Measurements from ENCODE around the gene SERPINE3. TPM values are rescaled to one million over a fixed set of nuclear protein-coding genes. Genes with fewer than 3 reads are reported as not detected.

SERPINE3 gene
- not detected in 2 replicates for total RNA-seq
- 0.23 TPM for polyA plus RNA-seq (2012)

DNA sequence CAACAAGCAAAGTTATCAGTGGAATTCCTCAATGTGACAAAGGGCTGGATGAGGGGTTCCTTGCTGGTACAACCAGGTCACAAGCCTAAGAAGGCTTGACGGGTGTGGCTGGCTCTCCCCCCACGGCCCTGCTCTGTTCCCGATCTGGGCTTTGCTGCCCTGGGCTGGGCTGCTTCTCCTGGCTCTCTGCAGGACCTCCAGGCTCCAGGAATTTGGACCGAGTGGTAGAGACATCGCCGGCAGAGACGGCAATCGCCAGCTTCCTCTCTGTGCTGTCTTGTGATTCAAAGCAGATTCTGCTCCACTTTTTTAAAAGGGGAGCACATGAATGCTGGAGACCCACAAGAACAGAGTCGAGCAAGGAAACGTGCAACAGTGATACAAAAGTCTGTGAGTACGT, at the start of gene SERPINE3:
Gene SERPINE3, plus strand, starts transcription at position 338 of the 400 bp plus-strand sequence. CDS start 1,401 bp downstream, outside the sequence.
- DNase-seq (ENCODE audit: low read depth): no peak

GRCh38 chr13:51291341-51291740, 48.1 kb upstream of the SERPINE3 start:
- no peak for DNase-seq (ENCODE audit: low read depth)

GRCh38 chr13:51292000-51292565, 47.4 kb upstream of the SERPINE3 start:
- peak; percentile 33 for DNase-seq (ENCODE audit: low read depth)

DNA sequence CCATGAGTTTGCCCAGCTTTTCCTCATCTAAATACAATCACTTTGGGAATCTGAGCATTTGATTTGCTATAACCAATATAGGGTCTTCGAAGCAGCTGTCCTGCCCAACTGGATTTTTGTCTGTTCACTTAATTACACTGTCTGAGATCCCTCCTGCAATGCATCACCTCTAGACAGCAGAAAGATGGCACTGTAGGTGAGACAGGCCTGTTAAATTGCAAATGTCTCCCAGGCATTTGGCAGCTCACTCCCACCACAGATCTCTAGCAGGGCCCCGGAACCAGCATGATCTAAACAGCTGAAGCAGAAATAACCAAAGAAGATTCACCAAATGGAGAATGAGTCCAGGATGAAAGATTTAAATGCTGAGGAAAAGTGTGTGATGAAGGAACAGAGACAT, 41.9 kb upstream of the SERPINE3 start:
- no peak for DNase-seq (ENCODE audit: low read depth)

- DNase-seq (ENCODE audit: low read depth): peak; percentile 24
Observed at GRCh38 chr13:51298812-51299211, 40.7 kb upstream of the SERPINE3 start.

DNA sequence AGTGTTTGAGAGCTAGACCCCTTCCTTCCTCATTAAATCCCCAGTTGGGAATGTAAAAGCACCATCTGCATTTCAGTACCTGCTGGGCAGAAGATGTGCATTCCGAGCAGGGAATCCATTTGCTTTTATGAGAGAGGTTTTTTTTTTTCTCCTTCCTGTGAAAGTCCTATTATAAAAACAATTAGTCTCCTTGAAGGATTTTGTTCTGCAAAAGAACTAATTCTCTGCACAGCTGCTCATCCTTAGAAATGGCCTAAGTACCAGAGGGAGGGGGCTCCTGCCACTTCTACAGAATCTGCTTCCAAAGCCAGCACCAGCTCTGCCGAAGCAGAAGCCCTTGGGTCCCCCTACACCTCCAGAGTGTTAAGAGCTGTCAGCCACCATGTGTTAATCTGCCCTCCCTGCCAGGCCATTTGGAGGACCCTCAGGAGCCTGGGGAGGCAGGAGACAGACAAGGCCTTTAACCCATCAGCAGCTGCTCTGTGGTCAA, 36.4 kb upstream of the SERPINE3 start:
- DNase-seq (ENCODE audit: low read depth): no peak

DNA sequence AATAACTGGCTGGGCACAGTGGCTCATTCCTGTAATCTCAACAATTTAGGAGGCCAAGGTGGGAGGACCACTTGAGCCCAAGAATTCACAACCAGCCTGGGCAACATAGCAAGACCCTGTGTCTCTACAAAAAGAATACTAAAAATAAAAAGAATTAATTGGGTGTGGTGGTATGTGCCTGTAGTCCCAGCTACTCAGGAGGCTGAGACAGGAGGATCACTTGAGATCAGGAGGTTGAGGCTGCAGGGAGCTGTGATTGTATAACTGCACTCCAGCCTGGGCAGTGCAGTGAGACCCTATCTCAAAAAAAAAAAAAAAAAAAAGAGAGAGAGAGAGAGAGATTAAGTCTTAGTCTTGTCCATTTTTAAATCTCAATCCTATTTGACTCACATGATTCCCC, 35.6 kb upstream of the SERPINE3 start:
- no peak for DNase-seq (ENCODE audit: low read depth)

- no peak for DNase-seq (ENCODE audit: low read depth)
Observed at GRCh38 chr13:51305271-51305967, 34.1 kb upstream of the SERPINE3 start.

- no peak for DNase-seq (ENCODE audit: low read depth)
Observed at GRCh38 chr13:51308781-51309180, 30.7 kb upstream of the SERPINE3 start.

DNA sequence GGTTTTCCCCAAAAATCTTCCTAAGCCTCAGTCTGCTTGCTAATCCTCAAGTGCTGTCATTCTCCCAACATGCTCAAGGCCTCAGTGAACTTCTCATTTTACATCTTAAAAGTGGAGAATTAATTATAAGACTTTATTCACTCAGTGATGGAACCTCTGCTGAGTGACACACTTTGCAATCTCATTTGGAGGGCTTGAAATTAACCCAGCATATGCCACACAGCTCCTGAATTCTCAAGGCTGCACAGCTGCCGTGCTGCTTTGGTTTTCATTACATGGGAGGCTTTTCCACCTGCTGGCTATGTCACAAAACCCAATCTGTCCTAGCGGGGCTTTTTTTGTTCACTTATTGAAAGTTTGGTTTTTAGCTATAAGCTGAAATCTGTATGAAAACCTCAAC, 28.3 kb upstream of the SERPINE3 start:
- DNase-seq (ENCODE audit: low read depth): peak; percentile 13

- no peak for DNase-seq (ENCODE audit: low read depth)
Observed at GRCh38 chr13:51311957-51312520, 27.5 kb upstream of the SERPINE3 start.

DNA sequence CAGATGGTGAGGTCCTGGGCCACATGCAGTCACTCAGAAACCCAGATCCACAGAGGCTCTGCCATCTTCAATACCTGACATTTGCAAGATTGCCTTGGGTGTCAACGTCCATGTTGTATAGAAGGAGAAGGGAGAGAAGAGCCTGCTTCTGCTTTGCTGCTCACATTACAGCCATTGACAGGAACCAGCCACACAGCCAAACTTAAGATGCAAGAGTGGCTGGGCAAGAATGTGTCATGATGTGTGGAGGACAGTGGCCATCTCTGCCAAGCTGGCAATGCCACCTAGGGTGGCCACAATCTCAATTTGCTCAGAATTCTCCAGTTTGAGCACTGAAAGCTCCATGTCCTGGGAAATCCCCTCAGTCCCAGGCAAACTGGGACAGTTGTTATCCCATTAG, 25.9 kb upstream of the SERPINE3 start:
- DNase-seq (ENCODE audit: low read depth): no peak

DNA sequence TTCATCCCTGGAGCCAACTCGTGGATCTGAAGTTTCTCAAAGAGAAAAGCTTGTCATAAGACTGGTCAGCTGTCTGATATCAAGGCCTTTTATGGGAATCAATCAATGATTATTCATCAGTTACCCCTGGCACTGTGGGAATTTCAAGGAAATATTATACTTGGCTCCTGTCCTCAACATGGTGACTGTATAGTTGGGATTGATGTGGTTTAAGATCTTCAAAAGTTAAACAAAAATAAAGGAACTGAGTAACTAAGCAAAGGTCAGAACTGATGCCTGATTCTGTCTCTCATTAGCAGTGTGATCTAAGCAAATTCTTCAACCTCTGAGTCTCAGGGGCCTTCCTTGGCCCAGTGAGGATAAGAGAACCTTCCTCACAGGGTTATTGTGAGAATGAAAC, 22.2 kb upstream of the SERPINE3 start:
- DNase-seq (ENCODE audit: low read depth): no peak

DNA sequence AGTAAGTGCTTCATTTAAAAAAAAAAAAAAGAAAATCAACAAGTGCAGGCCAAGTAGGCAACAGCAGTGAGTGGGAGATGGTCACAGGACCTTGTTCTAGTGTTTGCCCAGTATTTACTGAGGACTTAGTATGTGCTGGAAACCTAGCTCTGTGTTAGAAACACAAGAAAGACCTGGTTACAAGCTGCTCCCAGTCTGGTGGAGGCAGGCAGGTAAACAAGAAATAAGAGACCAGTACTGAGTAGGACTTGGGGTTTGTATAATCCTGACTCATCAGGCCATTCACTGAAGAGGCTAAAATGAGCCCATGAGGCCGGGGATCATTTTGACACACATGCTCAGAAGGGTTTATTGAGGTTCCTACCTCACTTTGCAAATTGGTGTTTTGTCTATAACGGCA, 21.5 kb upstream of the SERPINE3 start:
- DNase-seq (ENCODE audit: low read depth): no peak

DNA sequence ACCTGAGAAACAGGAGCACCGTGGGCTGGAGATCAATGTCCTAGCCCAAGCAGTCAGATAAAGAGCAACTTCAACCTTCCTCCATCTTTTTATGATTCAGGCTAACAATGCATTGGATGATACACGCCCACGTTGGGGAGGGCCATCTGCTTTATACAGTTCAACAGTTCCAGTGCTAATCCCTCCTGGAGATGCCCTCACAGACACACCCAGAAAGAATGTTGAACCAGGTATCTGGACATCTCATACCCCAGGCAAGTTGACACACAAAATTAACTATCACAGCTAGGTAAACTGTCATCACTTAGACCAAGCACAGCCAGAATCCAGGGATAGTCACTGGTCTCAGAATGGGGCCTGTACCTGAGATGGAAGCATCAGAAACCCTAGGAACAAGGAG, 20.6 kb upstream of the SERPINE3 start:
- no peak for DNase-seq (ENCODE audit: low read depth)

GRCh38 chr13:51321836-51322235, 17.7 kb upstream of the SERPINE3 start:
- no peak for DNase-seq (ENCODE audit: low read depth)

DNA sequence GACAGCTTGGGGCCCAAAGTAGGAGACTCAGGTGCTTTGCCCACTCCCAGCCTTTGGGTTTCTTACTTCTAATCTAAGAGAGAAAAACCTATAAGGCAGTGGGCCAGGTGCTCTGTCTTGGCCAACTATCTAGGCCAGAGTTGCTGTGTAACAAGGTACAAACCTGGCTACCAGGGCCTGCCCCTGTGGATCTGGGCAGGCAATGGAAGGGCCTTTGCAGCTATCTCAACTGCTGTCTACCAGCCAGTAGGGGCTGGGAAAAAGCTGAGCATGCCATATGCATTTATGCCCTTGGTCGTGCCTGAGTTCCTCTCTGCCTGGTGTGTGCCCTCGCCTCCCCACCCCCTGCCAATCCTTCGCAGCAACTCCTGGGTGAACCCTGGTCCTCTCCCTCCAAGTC, 16.7 kb upstream of the SERPINE3 start:
- DNase-seq (ENCODE audit: low read depth): no peak

GRCh38 chr13:51323824-51324511, 15.5 kb upstream of the SERPINE3 start:
- no peak for DNase-seq (ENCODE audit: low read depth)

DNA sequence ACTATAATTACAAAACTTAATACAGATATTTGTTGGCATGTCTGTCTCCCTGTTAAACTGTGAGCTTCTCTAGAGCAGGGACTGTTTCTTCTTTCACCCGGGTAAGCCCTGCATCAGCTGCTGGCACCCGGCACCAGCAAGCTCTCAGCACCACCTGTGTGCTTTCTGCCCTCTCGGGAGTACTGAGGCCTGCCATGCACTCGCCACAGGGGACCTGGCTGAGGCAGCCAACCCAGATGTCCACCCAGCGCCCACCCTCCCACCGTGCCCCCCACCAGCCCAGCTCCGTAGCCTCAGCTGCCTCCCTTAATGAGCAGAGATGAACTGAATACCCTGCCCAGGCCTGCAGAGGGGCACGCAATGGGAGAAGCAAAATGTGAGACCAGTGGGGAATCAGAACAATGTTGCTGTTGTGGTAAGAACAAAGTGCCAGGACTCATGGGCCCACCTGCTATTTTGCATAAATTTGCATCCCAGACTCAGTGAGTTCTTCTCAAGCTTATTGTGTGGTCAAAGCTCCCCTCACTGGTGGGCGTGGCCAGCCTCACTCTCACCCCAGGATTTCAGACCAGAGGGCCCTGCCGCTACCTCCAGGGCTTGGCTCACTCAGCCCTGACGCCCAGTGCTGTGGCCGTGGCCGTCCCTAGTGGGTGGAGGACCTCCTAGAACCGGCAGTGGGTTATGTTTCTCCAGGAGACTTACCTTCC, 14.6 kb upstream of the SERPINE3 start:
- DNase-seq (ENCODE audit: low read depth): no peak

DNA sequence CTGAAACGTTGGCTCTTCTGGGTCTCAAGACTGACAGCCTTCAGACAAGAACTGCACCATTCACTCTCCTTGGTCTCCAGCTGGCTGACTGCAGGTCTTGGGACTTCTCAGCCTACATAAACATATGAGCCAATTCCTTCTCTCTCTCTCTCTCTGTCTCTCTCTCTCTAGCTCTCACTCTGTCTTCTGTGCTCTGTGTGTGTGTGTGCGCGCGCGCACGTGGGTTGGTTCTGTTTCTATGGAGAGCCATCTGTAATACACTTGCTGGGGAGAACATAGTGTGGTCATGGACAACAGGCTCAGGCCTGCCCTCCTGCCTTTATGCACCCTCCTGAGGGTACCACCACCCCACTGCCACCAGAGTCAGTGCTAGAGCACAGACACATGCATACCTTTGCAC, 13.7 kb upstream of the SERPINE3 start:
- no peak for DNase-seq (ENCODE audit: low read depth)

DNA sequence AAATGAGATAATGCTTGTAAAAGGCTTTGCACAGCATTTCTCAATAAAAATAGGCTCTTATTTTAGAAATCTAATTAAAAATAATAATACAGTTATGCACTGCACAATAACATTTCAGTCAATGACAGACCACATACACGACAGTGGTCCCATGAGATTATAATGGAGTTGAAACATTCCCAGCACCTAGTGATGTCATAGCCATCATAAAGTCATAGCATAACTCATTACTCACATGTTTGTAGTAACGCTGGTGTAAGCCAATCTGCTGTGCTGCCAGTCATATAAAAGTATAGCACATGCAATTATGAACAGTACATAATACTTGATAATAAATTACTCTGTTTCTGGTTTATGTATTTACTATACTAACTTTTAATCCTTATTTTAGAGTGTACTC, 12.7 kb upstream of the SERPINE3 start:
- DNase-seq (ENCODE audit: low read depth): no peak

All from myocyte (in vitro differentiated cells).